ENCODE results near the gene PTPN7. TPM values are rescaled to one million over a fixed set of nuclear protein-coding genes. Genes with fewer than 3 reads are reported as not detected.
"Not testable (repeated sequence)": the region's sequence is repeated elsewhere in the genome, so short reads cannot be mapped to it uniquely, and the experiment has no call there.

The PTPN7 gene
- 1 to 10 TPM in 3 of 4 donors, under 1 TPM in 1; 0.95 to 1.7 (median 1.4) TPM for polyA plus RNA-seq (ENCODE audit: insufficient read length in 4 of 4)

GRCh38 chr1:202160377-202160940 is at the start of gene PTPN7:
TSS of gene PTPN7 (minus strand) at chr1:202160602. CDS start at chr1:202159402, 1,200 bp downstream.
- DNase-seq (ENCODE audit: low read depth in 4 of 4, low spot score in 2 of 4) = no peak

GRCh38 chr1:202208351-202208857 is 48.0 kb upstream of the PTPN7 start:
- DNase-seq (ENCODE audit: low read depth in 4 of 4, low spot score in 2 of 4) = no peak

- DNase-seq (ENCODE audit: low read depth in 4 of 4, low spot score in 2 of 4) = no peak
Measured at GRCh38 chr1:202207292-202207691, 46.9 kb upstream of the PTPN7 start.

GRCh38 chr1:202205523-202206190 is 45.3 kb upstream of the PTPN7 start:
- DNase-seq (ENCODE audit: low read depth in 4 of 4, low spot score in 2 of 4) = no peak

- no peak for DNase-seq (ENCODE audit: low read depth in 4 of 4, low spot score in 2 of 4)
Measured at GRCh38 chr1:202204065-202204464, 43.7 kb upstream of the PTPN7 start.

- DNase-seq (ENCODE audit: low read depth in 4 of 4, low spot score in 2 of 4) = no peak
Measured at GRCh38 chr1:202203238-202204039, 43.0 kb upstream of the PTPN7 start.

GRCh38 chr1:202202500-202203168 is 42.2 kb upstream of the PTPN7 start:
- no peak for DNase-seq (ENCODE audit: low read depth in 4 of 4, low spot score in 2 of 4)

- no peak for DNase-seq (ENCODE audit: low read depth in 4 of 4, low spot score in 2 of 4)
Measured at GRCh38 chr1:202201971-202202370, 41.6 kb upstream of the PTPN7 start.

GRCh38 chr1:202201266-202201665 is 40.9 kb upstream of the PTPN7 start:
- no peak for DNase-seq (ENCODE audit: low read depth in 4 of 4, low spot score in 2 of 4)

- DNase-seq (ENCODE audit: low read depth in 4 of 4, low spot score in 2 of 4) = no peak
Measured at GRCh38 chr1:202200669-202201068, 40.3 kb upstream of the PTPN7 start.

GRCh38 chr1:202200112-202200548 is 39.7 kb upstream of the PTPN7 start:
- no peak for DNase-seq (ENCODE audit: low read depth in 4 of 4, low spot score in 2 of 4)

- no peak for DNase-seq (ENCODE audit: low read depth in 4 of 4, low spot score in 2 of 4)
Measured at GRCh38 chr1:202199040-202199889, 38.9 kb upstream of the PTPN7 start.

GRCh38 chr1:202198366-202198724 is 37.9 kb upstream of the PTPN7 start:
- no peak for DNase-seq (ENCODE audit: low read depth in 4 of 4, low spot score in 2 of 4)

GRCh38 chr1:202197653-202198365 is 37.4 kb upstream of the PTPN7 start:
- DNase-seq (ENCODE audit: low read depth in 4 of 4, low spot score in 2 of 4) = no peak

GRCh38 chr1:202194328-202194648 is 33.9 kb upstream of the PTPN7 start:
- no peak for DNase-seq (ENCODE audit: low read depth in 4 of 4, low spot score in 2 of 4)

- DNase-seq (ENCODE audit: low read depth in 4 of 4, low spot score in 2 of 4) = no peak
Measured at GRCh38 chr1:202193614-202194327, 33.4 kb upstream of the PTPN7 start, which contains the start of gene LGR6. TSS of gene LGR6 (plus strand) at chr1:202193799. CDS start at chr1:202193990, 191 bp downstream.

- no peak for DNase-seq (ENCODE audit: low read depth in 4 of 4, low spot score in 2 of 4)
Measured at GRCh38 chr1:202192770-202193613, 32.6 kb upstream of the PTPN7 start.

- DNase-seq (ENCODE audit: low read depth in 4 of 4, low spot score in 2 of 4) = not testable (repeated sequence)
Measured at GRCh38 chr1:202191391-202191790, 31.0 kb upstream of the PTPN7 start.
